ENCODE data around the gene ENDOG.

The ENDOG gene

DNA sequence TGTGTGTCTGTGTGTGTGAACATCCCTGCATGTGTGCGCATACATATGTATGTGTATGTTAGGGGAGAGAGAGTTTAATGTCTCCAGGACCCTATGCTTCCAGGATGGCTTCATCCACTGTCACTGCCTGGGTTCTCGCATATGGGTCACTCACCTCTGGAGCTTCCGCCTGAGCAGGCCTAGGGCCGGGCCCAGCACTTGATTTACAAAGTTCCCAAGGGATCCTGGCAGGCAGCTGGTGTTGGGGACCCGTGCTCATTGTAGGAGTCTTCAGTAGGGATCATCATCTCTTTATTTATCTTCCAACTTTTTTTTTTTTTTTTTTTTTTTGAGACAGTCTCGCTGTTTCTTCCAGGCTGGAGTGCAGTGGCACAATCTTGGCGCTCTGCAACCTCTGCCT lies 18.2 kb upstream of the ENDOG start:
- DNase-seq (ENCODE audit: low read depth in 2 of 2) = no peak

DNA sequence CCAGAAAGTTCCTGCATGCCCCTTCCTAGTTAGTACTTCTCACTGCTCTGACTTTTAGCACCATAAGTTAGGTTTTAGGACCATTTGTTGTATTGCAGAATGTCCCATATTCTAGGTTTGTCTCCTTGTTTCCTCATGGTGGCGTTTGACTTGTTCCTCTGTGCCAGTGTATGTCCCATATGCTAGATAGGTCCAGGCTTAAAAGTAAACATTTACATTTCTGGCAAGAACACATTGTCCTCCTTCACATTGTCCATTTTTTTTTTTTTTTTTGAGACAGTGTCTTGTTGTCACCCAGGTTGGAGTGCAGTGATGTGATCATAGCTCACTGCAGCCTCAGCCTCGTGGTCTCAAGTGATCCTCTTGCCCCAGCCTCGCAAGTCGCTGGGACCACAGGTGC lies 15.8 kb upstream of the ENDOG start:
- no peak for DNase-seq (ENCODE audit: low read depth in 2 of 2)

DNA sequence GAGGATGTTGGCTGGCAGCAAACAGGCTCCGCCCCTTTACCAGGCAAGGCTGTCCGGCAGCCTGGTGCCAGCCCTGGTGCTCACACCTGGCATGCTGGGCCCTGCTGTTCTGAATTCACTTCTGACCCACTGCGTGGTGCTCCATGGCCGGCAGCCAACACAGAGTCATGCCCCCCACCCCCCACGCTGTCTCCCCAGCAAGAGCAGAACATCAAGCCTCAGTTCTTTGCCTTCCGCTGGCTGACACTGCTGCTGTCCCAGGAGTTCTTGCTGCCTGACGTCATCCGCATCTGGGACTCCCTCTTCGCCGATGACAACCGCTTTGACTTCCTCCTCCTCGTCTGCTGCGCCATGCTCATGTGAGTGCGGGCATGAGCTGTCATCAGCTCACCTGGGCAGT lies 12.6 kb upstream of the ENDOG start:
- no peak for DNase-seq (ENCODE audit: low read depth in 2 of 2)

DNA sequence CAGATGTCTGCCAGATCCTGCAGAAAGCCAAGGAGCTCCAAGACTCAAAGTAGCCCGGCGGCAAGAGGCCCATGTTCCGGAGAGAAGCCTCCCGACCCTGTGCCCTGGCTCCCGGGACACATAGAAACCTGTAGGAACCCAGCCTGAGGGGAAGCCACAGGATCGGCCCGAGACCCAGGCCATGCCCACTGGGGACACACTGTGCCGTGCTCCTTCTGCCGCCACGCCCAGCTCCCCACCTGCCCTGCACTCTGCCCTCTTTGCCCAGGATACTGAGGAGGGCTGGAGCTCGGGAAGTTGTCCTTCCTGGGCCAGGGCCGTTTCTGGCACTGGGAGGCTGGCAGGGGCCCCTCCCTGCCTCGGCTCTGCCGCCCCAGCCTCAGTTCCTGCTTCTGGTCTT lies 10.5 kb upstream of the ENDOG start:
- no peak for DNase-seq (ENCODE audit: low read depth in 2 of 2)

DNA sequence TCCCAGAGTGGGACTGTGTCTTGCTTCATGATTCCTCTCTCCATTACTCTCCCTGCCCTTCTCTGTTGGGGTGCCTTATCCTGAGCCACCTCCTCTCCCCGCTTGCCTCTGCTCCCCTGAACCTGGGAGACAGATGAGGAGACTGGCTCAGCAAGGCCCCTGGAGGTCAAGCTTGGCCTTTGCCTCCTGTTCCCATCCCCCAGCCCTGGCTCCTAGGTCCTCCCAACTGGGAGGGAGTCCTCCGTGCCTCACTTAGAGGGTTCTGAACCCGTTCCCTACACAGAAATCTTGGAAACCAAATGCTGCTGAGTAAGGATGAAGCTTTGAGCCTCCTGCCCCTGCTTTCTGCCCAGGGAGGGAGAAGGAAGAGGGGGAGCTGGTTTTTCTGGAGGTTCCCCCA lies 9.8 kb upstream of the ENDOG start:
- no peak for DNase-seq (ENCODE audit: low read depth in 2 of 2)

DNA sequence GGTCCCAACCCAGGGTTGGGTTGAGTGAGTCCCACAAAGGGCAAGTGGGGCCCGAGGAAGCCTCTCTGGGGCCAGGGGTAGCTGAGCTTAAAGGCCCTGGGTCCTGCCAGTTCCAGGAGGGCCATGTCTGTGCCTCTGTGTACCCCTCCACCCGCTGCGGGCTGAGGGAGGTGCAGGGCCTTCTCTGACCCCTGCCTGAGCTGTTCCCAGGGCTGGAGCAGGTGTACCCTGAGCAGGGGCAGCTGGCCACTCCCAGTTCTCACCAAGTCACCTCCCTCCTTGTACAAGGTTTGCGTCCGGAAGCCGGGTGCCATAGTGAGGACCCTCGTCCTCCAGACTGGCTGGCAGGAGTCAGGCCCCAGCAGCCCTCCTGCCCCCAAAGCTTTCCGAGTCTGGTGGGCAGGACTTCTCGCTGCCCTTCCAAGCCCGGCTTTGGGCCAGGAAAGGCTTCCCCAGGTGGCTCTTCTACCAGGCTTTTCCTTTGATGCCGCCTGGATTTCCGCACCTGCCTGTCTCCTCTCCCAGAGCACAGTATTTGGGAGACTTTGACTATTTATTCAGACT lies 9.2 kb upstream of the ENDOG start:
- DNase-seq (ENCODE audit: low read depth in 2 of 2) = no peak

DNA sequence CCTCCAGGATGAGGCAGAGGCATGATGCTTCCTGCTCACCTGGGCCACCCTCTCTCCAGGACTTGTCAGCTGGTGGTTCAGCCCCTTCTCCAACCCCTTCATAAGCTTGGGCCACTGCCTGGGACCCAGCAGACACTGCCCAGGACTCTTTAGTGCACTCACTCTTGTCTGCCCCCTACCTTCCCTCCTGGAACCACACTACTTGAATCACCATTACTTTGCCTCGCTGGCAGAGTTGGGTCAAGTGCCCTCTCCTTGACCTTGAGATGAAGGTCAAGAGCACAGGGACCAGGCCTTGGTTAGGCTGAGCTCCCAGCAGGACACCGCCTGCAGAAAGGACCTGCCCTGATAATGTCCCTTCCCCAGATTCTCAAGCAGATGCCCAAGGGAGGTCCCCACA lies 8.5 kb upstream of the ENDOG start:
- DNase-seq (ENCODE audit: low read depth in 2 of 2) = no peak

DNA sequence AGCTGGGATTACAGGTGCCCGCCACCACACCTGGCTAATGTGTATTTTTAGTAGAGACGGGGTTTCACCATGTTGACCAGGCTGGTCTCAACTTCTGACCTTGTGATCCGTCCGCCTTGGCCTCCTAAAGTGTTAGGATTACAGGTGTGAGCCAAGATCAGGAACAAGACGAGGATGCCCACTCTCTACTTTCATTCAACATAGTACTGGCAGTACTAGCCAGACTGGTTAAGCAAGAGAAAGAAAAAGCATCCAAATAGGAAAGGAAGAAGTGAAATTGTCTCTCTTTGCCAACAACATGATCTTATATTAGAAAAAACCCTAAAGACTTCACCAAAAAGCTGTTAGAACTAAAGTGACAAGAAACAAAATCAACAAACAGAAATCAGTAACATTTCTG lies 7.4 kb upstream of the ENDOG start:
- no peak for DNase-seq (ENCODE audit: low read depth in 2 of 2)

DNA sequence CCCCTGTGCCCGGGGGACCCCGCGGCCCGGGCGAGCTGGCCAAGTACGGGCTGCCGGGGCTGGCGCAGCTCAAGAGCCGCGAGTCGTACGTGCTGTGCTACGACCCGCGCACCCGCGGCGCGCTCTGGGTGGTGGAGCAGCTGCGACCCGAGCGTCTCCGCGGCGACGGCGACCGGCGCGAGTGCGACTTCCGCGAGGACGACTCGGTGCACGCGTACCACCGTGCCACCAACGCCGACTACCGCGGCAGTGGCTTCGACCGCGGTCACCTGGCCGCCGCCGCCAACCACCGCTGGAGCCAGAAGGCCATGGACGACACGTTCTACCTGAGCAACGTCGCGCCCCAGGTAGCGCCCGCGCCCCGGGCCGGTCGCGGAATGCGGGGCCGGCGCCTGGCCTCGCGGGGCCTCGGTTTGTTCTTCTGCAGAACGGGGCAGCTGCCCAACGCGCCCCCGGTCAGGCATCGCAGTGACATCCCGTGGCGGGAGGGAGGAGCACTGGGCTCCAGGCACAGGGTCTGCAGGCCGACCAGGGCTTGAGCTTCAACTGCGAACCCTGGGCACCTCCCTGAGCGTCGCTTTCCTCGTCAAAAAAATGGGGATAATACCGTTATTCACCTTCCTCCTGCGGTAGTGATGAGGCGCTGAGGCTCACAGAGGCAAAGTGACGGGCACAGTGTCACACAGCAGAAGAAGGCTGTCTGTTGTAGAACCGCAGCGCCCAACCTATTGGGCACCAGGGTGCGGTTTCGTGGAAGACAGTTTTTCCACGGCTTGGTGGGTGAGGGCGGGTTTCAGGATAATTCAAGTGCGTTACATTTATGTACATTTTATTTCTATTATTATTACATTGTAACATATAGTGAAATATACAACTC lies 777 bp downstream of the ENDOG start:
- no peak for DNase-seq (ENCODE audit: low read depth in 2 of 2)

DNA sequence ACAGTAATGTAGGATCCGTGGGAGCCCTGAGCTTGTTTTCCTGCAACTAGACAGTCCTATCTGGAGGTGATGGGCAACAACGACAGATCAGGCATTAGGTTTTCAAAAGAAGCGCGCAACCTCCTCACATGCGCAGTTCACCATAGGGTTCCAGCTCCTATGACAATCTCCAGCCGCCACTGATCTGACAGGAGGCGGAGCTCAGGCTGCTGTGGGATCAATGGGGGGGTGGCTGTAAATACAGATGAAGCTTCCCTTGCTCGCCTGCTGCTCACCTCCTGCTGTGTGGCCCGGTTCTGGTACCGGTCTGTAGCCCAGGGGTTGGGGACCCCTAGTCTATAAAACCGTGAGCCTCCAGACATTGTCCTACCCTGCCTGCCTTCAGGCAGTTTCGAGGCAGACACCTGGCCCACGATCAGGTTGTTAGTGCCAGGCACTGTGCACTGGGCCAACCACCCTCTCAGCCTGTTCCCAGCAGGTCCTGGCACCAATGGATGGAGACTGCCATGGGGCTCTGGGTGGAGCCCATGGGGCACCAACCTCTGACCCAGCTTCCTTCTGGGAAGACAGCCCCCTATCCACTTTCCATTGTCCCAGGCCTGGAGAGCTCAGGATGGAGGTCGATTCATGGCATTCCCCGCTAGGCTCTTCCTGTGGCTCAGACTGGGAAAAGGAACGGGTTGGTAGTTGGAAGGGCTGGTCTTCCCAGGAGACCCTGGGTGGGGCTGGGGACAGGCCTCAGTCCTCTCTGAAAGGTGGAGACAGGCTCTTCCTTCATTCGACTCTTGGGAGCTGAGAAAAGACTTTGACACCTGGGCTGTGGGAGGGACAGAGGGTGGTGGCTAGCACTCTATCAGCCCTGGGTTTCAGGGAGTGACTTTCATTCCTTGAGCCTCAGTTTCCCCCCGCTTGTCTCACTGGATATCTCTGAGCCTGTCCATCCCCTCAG lies 1.7 kb downstream of the ENDOG start:
- DNase-seq (ENCODE audit: low read depth in 2 of 2) = no peak

DNA sequence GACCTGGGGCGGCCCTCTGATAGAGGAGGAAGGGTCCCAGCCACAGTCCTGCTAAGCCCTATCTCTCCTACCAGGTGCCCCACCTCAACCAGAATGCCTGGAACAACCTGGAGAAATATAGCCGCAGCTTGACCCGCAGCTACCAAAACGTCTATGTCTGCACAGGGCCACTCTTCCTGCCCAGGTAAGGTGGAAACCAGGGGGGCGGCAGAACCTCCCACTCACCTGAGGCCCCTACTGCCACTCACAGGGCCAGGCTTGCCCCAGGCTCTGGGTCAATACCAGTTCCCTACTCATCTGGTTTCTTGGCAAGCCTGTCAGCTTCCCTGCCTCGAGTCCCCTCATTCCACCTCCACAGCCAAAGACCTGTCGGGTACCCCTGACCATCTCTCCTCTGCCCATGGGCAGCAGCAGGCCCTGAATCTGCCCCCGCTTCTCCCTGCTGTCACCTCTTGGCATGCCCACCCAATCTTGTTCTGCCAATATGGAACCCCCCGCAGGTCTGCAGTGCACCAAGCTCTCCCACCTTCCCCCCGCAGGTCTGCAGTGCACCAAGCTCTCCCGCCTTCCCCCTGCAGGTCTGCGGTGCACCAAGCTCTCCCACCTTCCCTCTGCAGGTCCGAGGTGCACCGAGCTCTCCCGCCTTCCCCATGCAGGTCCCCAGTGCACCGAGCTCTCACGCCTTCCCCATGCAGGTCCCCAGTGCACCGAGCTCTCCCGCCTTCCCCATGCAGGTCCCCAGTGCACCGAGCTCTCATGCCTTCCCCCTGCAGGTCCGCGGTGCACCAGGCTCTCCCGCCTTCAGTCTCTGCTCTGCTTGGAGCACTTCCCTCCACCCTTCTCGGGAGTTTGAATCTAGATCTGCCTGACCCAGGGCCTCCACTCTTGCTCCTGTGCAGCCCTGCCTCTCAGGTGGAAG lies 2.6 kb downstream of the ENDOG start:
- no peak for DNase-seq (ENCODE audit: low read depth in 2 of 2)

DNA sequence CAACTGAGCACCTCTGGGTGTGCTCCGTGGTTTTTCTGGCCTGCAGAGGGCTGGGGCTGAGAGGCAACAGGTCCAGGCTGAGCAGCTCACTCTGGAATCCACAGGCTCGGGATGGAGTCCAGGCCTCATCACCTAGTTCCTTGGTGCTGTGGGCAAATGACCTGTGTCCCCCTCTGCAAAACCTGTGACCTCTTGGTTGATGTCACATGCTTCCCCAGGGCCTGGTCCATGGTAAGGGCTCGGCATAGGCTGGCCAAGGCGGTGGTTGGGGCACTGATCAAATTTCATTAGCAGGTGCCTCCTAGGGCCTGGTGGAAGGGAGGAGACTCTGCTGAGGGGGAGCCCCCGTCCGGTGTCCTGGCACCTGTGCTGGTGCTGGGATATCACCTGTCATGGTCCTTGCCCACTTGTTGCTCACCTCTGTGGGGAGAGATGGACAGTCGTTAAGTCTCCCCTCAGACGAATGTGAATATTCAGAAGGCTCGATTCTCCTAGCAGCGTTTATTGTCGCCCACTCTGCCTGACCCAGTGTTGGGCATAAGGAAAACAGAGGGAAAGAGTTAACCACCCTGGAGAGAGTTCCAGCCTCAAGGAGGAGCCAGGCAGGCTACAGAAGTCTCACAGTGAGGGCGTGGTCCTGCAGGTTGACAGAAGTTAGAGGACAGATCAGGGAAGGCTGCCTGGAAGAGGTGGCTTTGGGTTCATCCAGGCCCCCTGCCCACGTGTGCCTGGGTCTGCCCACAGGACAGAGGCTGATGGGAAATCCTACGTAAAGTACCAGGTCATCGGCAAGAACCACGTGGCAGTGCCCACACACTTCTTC lies 3.5 kb downstream of the ENDOG start:
- DNase-seq (ENCODE audit: low read depth in 2 of 2) = no peak

DNA sequence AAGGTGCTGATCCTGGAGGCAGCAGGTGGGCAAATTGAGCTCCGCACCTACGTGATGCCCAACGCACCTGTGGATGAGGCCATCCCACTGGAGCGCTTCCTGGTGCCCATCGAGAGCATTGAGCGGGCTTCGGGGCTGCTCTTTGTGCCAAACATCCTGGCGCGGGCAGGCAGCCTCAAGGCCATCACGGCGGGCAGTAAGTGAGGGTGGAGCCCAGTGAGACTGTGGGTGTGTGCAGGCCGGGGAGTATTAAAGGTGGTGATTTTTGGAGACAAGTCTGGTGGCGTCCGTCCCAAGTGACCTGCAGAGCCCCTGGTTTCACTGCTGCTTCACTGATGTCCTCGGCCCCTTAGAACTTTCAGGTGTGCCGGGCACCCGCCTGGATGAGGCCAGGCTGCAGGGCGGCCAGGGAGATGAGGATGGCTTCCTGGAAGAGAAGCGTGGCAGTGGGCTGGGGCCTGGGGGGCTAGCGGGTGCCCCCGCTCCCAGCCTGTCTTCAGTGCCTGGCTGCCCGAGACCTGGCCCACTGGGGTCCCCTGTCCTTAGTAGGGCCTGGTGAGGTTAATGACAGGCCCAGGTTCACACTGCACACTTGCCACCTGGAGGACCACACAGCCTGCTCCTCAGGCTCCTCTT lies 4.2 kb downstream of the ENDOG start:
- no peak for DNase-seq (ENCODE audit: low read depth in 2 of 2)

DNA sequence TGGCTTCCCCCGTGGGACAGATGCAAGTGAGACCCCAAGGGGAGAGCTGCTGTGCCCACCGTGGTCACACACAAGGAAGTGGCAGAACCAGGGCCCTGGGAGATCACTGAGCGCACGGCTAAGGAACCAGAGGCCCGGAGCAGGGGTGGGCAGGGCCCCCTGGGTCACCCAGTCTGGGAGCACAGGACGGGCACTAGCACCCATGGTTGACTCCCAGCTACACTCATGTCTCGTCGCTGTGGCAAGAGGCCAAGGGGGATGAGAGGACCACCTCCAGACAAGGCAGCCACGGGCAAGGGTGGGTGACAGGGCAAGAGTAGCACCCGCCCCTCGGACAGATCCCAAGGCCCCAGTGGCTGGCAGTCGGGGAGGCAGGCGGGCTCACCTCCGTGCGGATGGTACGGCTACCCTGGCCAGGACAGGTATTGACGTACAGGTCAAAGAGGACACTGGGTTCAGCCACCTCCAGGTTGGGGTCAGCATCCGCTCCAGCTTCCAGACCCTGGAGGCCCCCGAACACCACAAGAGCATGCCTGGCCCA lies 5.1 kb downstream of the ENDOG start:
- DNase-seq (ENCODE audit: low read depth in 2 of 2) = no peak

DNA sequence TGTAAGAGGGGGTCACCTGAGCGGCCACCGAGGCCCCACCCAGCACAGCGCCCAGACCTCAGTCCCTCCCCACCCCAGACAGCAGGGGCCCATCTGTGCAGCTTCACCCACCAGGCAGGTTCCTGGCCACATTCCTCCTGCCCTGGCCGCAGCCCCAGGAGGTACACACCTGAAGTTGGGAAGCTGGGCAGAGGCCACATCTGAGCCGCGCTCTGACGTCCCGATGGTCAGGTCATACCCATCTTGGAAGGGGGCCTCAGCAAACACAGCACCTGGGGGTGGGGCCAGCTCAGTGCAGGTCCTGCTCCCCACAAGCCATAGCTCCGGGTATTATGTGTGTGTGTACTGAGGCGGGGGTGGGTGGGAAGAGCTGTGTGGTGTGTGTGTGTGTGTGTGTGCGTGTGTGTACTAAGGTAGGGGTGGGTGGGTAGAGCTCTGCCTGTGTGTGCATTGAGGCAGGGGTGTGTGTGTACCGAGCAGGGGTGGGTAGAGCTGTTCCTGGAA lies 5.7 kb downstream of the ENDOG start:
- no peak for DNase-seq (ENCODE audit: low read depth in 2 of 2)

DNA sequence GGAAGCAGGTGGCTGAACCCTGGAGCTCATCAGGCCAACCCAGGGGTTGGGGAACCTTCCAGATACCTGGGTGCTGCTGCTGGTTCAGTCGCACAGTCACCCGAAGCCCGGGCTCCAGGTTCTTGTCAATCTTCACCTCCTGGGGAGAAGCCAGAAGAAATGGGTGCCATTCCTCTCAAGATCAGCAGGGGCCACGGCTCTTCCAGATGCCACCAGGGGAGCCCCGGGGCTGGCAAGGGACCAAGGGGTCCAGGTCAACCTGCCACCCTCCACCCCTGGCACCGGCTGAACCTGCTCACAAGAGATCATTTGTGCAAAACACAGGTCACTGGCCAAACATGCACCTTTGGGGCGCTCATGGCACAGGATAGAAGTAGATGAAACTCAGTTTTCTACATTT lies 6.6 kb downstream of the ENDOG start:
- no peak for DNase-seq (ENCODE audit: low read depth in 2 of 2)

DNA sequence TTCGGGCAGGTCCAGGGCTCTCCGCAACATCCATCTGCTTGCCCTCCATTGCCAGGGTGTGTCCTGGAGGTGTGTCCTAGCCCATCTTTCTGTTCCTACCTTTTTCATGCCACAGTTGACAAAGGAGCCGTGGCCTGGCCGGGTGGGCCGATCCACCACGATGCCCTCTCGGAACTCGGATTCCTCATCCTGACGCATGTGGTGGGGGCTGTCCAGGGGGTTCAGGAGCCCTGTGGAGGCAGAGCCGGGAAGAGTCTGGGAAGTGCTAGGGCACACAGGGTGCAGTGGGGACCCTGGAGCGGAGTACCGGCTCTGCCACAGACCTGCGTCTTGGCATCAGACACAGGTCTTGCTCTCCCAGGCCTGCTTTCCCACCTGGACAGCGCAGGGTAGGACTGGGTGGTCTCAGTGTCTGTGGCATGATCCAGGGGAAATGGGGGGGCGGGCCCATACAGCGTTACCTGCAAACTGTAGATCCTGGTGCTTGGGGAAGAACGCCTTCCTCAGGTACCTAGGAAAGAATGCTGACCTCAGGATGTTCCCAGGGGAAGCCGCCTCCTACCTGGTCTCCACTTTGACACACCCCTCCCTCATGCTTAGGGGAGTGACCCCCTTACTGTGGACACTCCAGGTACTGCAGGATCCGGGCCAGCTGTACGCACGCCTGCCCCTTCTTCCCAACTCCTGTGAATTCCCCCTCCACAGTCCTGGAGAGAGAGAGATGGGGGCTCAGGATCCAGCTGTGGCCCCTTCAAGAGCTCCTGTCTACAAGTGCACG lies 7.8 kb downstream of the ENDOG start:
- DNase-seq (ENCODE audit: low read depth in 2 of 2) = no peak

DNA sequence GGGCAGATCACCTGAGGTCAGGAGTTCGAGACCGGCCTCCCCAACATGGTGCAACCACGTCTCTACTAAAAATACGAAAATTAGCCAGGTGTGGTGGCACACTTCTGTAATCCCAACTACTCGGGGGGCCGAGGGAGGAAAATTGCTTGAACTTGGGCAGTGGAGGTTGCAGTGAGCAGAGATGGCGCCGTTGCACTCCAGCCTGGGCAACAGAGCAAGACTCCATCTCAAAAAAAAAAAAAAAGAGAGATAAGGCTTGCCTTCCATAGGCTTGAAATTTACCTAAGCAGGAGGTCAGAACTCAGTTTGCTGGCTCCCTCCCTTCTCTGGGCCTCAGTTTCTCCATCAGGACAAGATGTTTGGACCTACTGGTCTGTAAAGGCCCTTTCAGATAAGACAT lies 10.0 kb downstream of the ENDOG start:
- no peak for DNase-seq (ENCODE audit: low read depth in 2 of 2)

All from stimulated activated CD8-positive, alpha-beta memory T cell treated with anti-CD3 and anti-CD28 coated beads, Interleukin-15, amount 100 ng/mL, for 48 hours (primary cell).